ENCODE data around the gene CCDC91. TPM values are rescaled to one million over a fixed set of nuclear protein-coding genes. Genes with fewer than 3 reads are reported as not detected.

CCDC91 gene
- total and polyA plus RNA-seq, 4 experiments from 2014 or later: 56.9 to 88.4 (median 70.8) TPM

DNA sequence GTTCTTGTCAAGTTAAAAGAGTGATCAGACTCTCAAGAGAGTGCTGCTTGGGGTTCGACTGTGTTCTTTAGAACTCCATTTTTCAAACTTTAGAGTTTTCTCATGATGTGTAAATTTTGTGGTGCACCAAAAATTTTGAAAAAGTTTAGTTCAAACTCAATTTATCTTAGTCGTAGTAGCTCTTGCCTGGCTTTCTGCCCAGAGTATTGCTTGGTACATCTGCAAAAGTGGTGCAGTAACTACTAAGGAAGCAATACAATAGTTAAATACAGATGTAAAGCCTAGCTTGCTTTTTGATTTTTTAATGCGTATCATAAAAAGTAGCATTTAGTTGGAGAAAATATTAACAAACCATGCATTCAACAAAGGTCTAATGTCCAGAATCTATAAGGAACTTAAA, 9.5 kb upstream of the CCDC91 start:
- peaks cover 2 to 3% of the 10 kb centered on the region in 2 donors for H3K27me3 Mint-ChIP-seq
- no peaks in the 10 kb centered on the region for H3K4me1 Mint-ChIP-seq
- no peak overlapping the region for H3K27ac Mint-ChIP-seq
- POLR2A ChIA-PET (ENCODE audit: partially characterized antibody): no interaction called here
- Histone ChIP-seq H3K36me3 (ENCODE audit: insufficient read depth, low read length) (no peaks in the 10 kb centered on the region), H3K9me3 (ENCODE audit: control insufficient read depth in 1 of 2, low read length in 2 of 2) (no peaks in the 10 kb centered on the region), H3K27me3 (ENCODE audit: insufficient read depth, low read length) (no peaks in the 10 kb centered on the region), H3K27ac (ENCODE audit: low read depth, low read length) (no peak overlapping the region), H3K4me1 (ENCODE audit: insufficient read depth, low read length) (no peaks in the 10 kb centered on the region), H3K4me3 (ENCODE audit: low read length in 2 of 2) (no peak overlapping the region)
- peaks cover 0 to 6% (median 0%) of the 10 kb centered on the region in 8 donors for H3K9me3 Mint-ChIP-seq
- H3K36me3 Mint-ChIP-seq: peaks cover 0 to 8% of the 10 kb centered on the region in 2 donors
- no peak for DNase-seq
- no peak overlapping the region for H3K4me3 Mint-ChIP-seq
- CTCF ChIA-PET (ENCODE audit: partially characterized antibody): no interaction called here
- intact Hi-C loops (cut with micrococcal nuclease): no loop called here

- Histone ChIP-seq H3K9me3 (ENCODE audit: control insufficient read depth in 1 of 2, low read length in 2 of 2) (no peaks in the 10 kb centered on the region), H3K4me1 (ENCODE audit: insufficient read depth, low read length) (peaks cover 6% of the 10 kb centered on the region), H3K36me3 (ENCODE audit: insufficient read depth, low read length) (no peaks in the 10 kb centered on the region), H3K27me3 (ENCODE audit: insufficient read depth, low read length) (no peaks in the 10 kb centered on the region), H3K27ac (ENCODE audit: low read depth, low read length) (no peak overlapping the region), H3K4me3 (ENCODE audit: low read length in 2 of 2) (no peak overlapping the region)
- intact Hi-C loops (cut with micrococcal nuclease): no loop called here
- Mint-ChIP-seq H3K4me3 (no peak overlapping the region), H3K27ac (no peak overlapping the region), H3K4me1 (peaks cover 5 to 15% (median 11%) of the 10 kb centered on the region in 4 donors), H3K9me3 (peaks cover 0 to 3% (median 0%) of the 10 kb centered on the region in 8 donors), H3K27me3 (peaks cover 2 to 3% of the 10 kb centered on the region in 2 donors), H3K36me3 (peaks cover 0 to 8% of the 10 kb centered on the region in 2 donors)
- ChIA-PET CTCF (ENCODE audit: partially characterized antibody) (no interaction called here), POLR2A (ENCODE audit: partially characterized antibody) (no interaction called here)
- no peak for DNase-seq
Observed at GRCh38 chr12:28184375-28184774, 5.9 kb upstream of the CCDC91 start.

DNA sequence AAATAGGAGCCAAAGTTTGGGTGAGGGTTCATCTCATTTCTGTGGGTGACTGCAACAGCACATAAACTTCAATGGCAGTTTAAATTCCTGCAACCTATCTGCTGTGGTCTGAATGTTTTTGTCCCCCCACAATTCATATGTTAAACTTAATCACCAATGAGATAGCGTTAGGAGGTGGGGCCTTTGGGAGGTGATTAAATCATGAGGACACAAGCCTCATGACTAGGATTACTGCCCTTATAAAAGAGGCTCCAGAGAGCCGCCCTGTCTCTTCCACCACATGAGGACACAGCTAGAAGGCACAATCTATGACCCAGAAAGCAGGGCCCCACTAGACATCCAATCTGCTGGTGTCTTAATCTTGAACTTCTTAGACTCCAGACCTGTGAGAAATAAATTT, 3.8 kb upstream of the CCDC91 start:
- Histone ChIP-seq H3K9me3 (ENCODE audit: control insufficient read depth in 1 of 2, low read length in 2 of 2) (no peaks in the 10 kb centered on the region), H3K4me3 (ENCODE audit: low read length in 2 of 2) (no peak overlapping the region), H3K27ac (ENCODE audit: low read depth, low read length) (no peak overlapping the region), H3K4me1 (ENCODE audit: insufficient read depth, low read length) (peaks cover 19% of the 10 kb centered on the region), H3K36me3 (ENCODE audit: insufficient read depth, low read length) (no peaks in the 10 kb centered on the region), H3K27me3 (ENCODE audit: insufficient read depth, low read length) (no peaks in the 10 kb centered on the region)
- Mint-ChIP-seq H3K36me3 (peaks cover 7 to 14% of the 10 kb centered on the region in 2 donors), H3K9me3 (peaks cover 0 to 9% (median 0%) of the 10 kb centered on the region in 8 donors), H3K27me3 (peaks cover 2 to 3% of the 10 kb centered on the region in 2 donors), H3K4me3 (no peak overlapping the region), H3K4me1 (peaks cover 19 to 37% (median 26%) of the 10 kb centered on the region in 4 donors), H3K27ac (no peak overlapping the region)
- no peak for DNase-seq
- intact Hi-C loops (cut with micrococcal nuclease): no loop called here
- CTCF ChIA-PET (ENCODE audit: partially characterized antibody): no interaction called here
- POLR2A ChIA-PET (ENCODE audit: partially characterized antibody): no interaction called here

DNA sequence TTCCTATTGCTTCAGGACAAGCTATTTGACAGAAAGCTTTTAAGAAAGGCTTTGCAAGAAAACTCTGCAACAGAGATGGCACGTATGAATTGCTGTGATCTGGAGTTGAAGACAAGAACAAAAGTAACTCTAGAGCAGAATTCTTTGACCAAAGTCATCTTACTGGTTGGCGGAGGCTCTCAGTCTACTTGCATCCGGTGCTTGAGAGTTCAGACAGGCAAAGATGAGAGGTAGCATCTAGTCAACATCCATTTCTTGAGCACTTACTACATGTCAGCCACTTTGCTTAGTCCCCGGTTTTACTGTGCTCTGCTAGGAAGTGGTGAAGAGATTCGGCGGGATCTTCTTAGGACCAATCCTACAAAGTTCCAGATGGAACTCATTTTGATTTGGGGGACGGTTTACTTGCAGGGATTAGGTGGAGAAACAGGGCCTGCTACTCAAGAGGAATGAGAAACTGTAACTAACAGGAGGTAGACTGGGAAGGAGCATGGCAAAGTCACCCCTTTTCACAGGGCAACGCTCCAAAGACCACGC, 404 bp upstream of the CCDC91 start:
- H3K27ac ChIP-seq (ENCODE audit: low read depth, low read length): peak overlapping the region; percentile 95
- ChIA-PET POLR2A (ENCODE audit: partially characterized antibody) (interaction anchor here (1.1 to 3.5 kb wide), 8 partner anchors 20 to 1356 kb away, joined by 5 to 27 read pairs (median 8); partner anchors contain the start of genes ERGIC2, ITPR2, KLHL42 and MANSC4), CTCF (ENCODE audit: partially characterized antibody) (interaction anchor here (1.6 kb wide), 1 partner anchor 18 kb away, joined by 4 read pairs; no protein-coding TSS in a partner anchor)
- peak overlapping the region; percentile 90 to 99 (median 96) for H3K4me3 Mint-ChIP-seq
- H3K4me1 Mint-ChIP-seq: peaks cover 36 to 63% (median 49%) of the 10 kb centered on the region in 4 donors
- H3K27ac Mint-ChIP-seq: peak overlapping the region; percentile 98 to 100 (median 100)
- peaks cover 0 to 11% (median 0%) of the 10 kb centered on the region in 8 donors for H3K9me3 Mint-ChIP-seq
- H3K36me3 ChIP-seq (ENCODE audit: insufficient read depth, low read length): no peaks in the 10 kb centered on the region
- H3K36me3 Mint-ChIP-seq: peaks cover 13 to 29% of the 10 kb centered on the region in 2 donors
- no peaks in the 10 kb centered on the region for H3K27me3 ChIP-seq (ENCODE audit: insufficient read depth, low read length)
- peak in 1 of 5 donors; percentile 46 for DNase-seq
- intact Hi-C loops (cut with micrococcal nuclease): loop anchor here (1.0 to 10.0 kb wide), 7 partner anchors 33 to 1255 kb away; partner anchors contain the start of genes FGFR1OP2, INTS13, MRPS35 and TM7SF3
- peaks cover 34% of the 10 kb centered on the region for H3K4me1 ChIP-seq (ENCODE audit: insufficient read depth, low read length)
- no peaks in the 10 kb centered on the region for H3K27me3 Mint-ChIP-seq
- H3K4me3 ChIP-seq (ENCODE audit: low read length in 2 of 2): peak overlapping the region; percentile 78 to 94
- H3K9me3 ChIP-seq (ENCODE audit: control insufficient read depth in 1 of 2, low read length in 2 of 2): no peaks in the 10 kb centered on the region

- ChIA-PET CTCF (ENCODE audit: partially characterized antibody) (interaction anchor here (0.9 to 1.7 kb wide), 3 partner anchors 20 to 31 kb away, joined by 3 to 6 read pairs (median 4); no protein-coding TSS in a partner anchor), POLR2A (ENCODE audit: partially characterized antibody) (interaction anchor here (0.8 to 3.5 kb wide), 14 partner anchors 12 to 1358 kb away, joined by 3 to 27 read pairs (median 5); partner anchors contain the start of genes ERGIC2, ITPR2, KLHL42 and MANSC4)
- H3K36me3 Mint-ChIP-seq: peaks cover 21 to 34% of the 10 kb centered on the region in 2 donors
- H3K27ac Mint-ChIP-seq: peak overlapping the region; percentile 98 to 100 (median 100)
- peak overlapping the region; percentile 78 to 94 for H3K4me3 ChIP-seq (ENCODE audit: low read length in 2 of 2)
- DNase-seq: peak; percentile 41 to 77 (median 55)
- peak overlapping the region; percentile 88 to 99 (median 96) for H3K4me3 Mint-ChIP-seq
- H3K9me3 ChIP-seq (ENCODE audit: control insufficient read depth in 1 of 2, low read length in 2 of 2): no peaks in the 10 kb centered on the region
- no peaks in the 10 kb centered on the region for H3K27me3 ChIP-seq (ENCODE audit: insufficient read depth, low read length)
- peaks cover 40 to 77% (median 57%) of the 10 kb centered on the region in 4 donors for H3K4me1 Mint-ChIP-seq
- H3K9me3 Mint-ChIP-seq: peaks cover 0 to 11% (median 0%) of the 10 kb centered on the region in 8 donors
- H3K27ac ChIP-seq (ENCODE audit: low read depth, low read length): peak overlapping the region; percentile 95
- no peaks in the 10 kb centered on the region for H3K27me3 Mint-ChIP-seq
- H3K4me1 ChIP-seq (ENCODE audit: insufficient read depth, low read length): peaks cover 34% of the 10 kb centered on the region
- intact Hi-C loops (cut with micrococcal nuclease): loop anchor here (2.0 to 10.0 kb wide), 6 partner anchors 31 to 1257 kb away; partner anchors contain the start of genes FGFR1OP2, INTS13 and TM7SF3
- H3K36me3 ChIP-seq (ENCODE audit: insufficient read depth, low read length): no peaks in the 10 kb centered on the region
Observed at GRCh38 chr12:28191051-28192048, 1.1 kb downstream of the CCDC91 start.

GRCh38 chr12:28192125-28192524, 1.9 kb downstream of the CCDC91 start:
- H3K4me3 ChIP-seq (ENCODE audit: low read length in 2 of 2): no peak overlapping the region
- H3K4me3 Mint-ChIP-seq: peak overlapping the region in 7 of 8 donors; percentile 88 to 99 (median 96)
- H3K4me1 Mint-ChIP-seq: peaks cover 44 to 79% (median 61%) of the 10 kb centered on the region in 4 donors

More at GRCh38 chr12:28192125-28192524, 1.9 kb downstream of the CCDC91 start:
- DNase-seq: no peak
- ChIA-PET CTCF (ENCODE audit: partially characterized antibody) (interaction anchor here (1.7 kb wide), 1 partner anchor 30 kb away, joined by 6 read pairs; no protein-coding TSS in a partner anchor), POLR2A (ENCODE audit: partially characterized antibody) (interaction anchor here (2.8 to 3.5 kb wide), 2 partner anchors 26 to 31 kb away, joined by 17 to 27 read pairs; no protein-coding TSS in a partner anchor)
- H3K27me3 ChIP-seq (ENCODE audit: insufficient read depth, low read length): no peaks in the 10 kb centered on the region
- H3K9me3 Mint-ChIP-seq: peaks cover 0 to 11% (median 0%) of the 10 kb centered on the region in 8 donors
- peaks cover 21 to 34% of the 10 kb centered on the region in 2 donors for H3K36me3 Mint-ChIP-seq
- no peaks in the 10 kb centered on the region for H3K36me3 ChIP-seq (ENCODE audit: insufficient read depth, low read length)
- H3K27me3 Mint-ChIP-seq: no peaks in the 10 kb centered on the region
- intact Hi-C loops (cut with micrococcal nuclease): loop anchor here (5.0 to 10.0 kb wide), 2 partner anchors 60 to 1257 kb away; partner anchors contain the start of genes FGFR1OP2 and INTS13
- peaks cover 34% of the 10 kb centered on the region for H3K4me1 ChIP-seq (ENCODE audit: insufficient read depth, low read length)
- H3K27ac ChIP-seq (ENCODE audit: low read depth, low read length): no peak overlapping the region
- H3K27ac Mint-ChIP-seq: peak overlapping the region; percentile 98 to 100 (median 100)
- H3K9me3 ChIP-seq (ENCODE audit: control insufficient read depth in 1 of 2, low read length in 2 of 2): no peaks in the 10 kb centered on the region
